ELF-1 (cell line): ENCODE data around the gene TMEM123.

Experiments used
- DNase-seq: peaks from one replicate; pipeline ENCODE4 v3.0.0-alpha.2; 2016; ENCODE audit warnings: low read depth, low spot score

TMEM123 gene, protein sequence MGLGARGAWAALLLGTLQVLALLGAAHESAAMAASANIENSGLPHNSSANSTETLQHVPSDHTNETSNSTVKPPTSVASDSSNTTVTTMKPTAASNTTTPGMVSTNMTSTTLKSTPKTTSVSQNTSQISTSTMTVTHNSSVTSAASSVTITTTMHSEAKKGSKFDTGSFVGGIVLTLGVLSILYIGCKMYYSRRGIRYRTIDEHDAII

DNA sequence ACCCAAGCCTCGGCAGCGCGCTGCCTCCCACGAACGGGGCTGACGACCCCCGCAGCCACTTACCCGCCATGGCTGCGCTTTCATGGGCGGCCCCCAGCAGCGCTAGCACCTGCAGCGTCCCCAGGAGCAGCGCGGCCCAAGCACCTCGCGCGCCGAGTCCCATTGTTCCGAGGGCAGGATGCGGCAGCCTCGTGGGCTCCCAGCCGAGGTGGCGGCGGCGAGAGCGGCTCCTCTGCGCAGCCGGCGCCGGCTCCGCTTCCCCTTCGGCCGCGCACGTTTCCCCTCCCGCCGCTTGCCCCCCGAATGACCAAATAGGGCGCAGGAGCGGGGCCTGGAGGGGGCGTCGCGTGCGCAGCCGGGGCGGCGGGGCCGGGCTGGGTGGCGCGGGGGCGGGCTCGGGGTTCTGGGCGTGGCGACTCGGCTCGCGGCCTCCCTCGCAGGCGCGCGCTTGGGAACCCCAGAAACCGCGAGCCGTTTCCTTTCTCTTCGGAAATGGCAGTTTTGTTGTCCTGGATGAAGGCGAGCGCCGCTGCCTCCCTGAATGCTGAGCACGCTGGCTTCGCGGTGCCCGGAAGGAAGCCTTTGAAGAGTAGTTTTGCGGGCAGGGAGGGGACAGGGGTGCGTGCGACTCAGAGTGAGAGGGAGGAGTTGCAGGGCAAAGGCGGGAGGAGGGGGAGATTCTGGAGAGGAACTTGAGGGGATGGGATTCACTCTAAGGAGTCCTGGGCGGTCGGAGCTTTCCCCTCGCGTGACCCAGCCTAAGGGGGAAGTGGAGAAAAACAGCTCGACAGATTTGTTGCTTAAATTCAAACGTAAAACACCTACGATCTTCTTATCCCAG is at the start of gene TMEM123:
TMEM123 (minus strand) TSS at position 305 of the 841 bp plus-strand sequence; CDS start at position 163, 142 bp downstream.
- peak; percentile 73 for DNase-seq

- no peak for DNase-seq
These were observed 48.3 kb upstream of the TMEM123 start for GRCh38 chr11:102500829-102501228.

DNA sequence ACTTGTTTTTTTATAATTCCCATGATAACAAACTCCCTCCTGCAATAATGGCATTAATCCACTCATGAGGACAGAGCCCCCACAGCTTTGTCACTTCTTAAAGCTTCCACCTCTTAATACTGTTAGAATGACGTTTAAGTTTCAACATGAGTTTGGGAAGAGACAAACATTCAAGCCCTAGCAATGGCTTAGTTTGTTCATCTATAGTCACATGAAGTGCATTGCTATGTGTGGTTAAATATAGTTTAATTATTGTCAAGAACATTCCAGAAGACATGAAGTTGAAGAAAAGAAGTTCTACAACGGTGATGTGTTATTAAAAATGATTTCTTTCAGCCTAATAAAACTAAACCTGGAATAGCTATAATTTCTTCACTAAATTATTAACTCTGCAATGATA is 47.4 kb upstream of the TMEM123 start:
- no peak for DNase-seq

GRCh38 chr11:102499151-102499550 is 46.6 kb upstream of the TMEM123 start:
- DNase-seq = no peak

DNA sequence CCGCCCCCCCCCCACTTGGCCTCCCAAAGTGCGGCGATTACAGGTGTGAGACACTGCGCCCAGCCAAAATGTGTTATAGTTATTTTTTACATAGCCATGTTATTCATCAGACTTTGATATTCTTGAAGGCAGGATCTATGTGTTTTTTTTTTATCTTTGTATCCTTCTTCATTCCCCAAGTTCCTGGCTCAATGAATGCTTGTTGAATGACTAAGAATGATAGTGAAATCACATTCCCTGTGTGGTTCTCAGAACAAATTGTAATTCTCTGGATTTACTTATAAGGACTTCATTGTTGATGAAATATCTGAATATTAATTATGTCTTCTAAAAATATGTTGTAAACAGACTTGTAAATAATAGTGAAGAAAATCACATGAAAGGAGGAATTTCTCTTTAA is 44.5 kb upstream of the TMEM123 start:
- DNase-seq = no peak

DNA sequence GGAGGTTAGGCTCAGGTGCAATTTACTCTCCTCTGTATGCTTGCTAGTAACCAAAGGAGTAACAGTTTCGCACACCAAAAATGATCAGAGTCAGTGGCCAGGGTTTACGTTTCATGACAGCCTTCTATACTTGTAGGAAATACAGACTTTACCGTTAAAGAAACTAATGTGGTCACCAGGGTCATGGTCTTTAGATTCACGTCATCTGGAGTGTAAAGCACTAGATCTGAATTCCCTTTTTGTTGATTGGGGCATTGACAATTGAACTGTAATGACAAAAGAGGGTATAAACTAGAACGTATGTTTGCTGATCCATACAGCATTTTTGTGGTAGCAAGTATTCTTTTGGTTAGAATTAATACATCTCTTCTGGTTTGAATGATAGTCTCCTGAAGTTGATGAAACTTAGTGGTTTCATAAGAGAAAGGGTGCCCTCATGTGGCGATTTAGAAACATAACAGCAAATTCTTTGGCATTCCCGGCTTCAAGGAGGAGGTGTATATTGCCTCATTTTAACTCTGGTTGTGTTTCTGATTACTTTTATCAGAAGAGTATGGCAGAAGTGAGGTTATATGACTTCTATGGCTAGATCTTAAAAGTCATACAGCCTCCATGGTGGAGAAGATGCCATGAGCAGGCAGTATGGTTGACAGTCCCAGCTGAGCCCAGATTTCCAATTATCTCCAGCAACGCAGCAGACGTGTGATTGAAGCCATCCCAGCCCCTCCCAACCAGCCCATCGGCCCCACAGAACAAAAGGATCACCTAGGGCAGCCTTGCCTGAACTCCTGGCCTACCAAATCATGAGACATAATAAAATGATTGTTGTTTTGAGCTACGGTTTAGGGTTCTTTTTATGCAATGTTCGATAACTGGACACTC is 42.8 kb upstream of the TMEM123 start:
- peak; percentile 76 for DNase-seq

GRCh38 chr11:102494216-102494615 is 41.7 kb upstream of the TMEM123 start:
- DNase-seq = no peak

DNA sequence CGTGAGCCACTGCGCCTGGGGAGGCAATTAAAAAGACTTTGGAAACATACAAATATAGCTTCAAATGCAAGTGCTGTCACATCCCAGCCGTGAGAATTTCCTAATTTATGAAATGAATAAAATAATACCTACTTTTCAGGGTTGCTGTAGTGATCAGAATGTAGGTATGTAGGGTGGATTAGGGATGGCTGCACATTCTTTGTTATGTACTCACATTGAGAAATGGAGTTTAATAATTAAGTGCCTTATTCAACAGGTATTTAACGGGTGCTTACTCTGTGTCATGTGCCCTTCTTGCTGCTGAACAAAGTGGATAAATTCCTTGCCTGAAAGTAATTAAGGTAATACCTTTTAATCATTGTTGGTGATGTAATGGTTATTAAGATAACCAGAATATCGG is 41.0 kb upstream of the TMEM123 start:
- DNase-seq = no peak

DNA sequence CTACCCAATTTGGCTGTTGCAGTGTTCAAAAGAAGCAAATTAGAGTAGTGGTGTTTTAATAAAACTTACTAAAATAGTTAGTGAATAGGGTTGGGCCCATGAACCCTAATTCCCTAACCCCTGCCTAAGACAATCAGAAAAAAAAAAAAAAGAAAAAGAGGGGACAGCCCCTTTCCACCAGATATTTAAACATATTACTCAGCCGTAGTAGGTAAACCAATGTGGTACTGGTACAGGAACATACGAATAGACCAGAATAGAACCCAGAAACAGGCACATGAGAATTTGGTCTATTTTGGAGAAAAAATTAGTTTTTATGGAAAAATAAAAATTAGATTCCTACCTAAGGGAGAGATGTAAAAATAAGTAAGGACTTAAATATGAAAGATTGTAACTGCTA is 39.4 kb upstream of the TMEM123 start:
- no peak for DNase-seq

- no peak for DNase-seq
These were observed 36.9 kb upstream of the TMEM123 start for GRCh38 chr11:102489186-102490145.

- DNase-seq = no peak
These were observed 35.6 kb upstream of the TMEM123 start for GRCh38 chr11:102488208-102488607.

GRCh38 chr11:102487214-102487613 is 34.6 kb upstream of the TMEM123 start:
- DNase-seq = no peak

DNA sequence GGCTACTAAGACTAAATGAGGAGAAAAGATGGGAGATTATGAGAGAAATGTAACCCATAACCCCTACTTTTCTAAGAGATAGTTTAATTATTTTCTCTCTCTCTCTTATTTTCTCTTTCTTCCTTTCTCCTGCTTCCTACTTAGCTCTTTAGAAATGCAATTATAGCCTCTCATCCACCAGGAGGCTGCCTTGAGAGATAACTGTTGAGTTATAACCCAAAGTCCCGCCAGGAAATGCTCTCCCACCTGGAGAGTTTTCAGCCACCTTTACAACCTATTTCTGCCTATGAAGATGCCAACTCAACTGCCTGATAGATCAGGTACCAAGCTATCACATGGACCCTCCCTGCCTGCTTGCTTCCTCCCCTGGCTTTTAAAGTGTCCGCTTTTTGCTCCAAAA is 34.0 kb upstream of the TMEM123 start:
- no peak for DNase-seq

DNA sequence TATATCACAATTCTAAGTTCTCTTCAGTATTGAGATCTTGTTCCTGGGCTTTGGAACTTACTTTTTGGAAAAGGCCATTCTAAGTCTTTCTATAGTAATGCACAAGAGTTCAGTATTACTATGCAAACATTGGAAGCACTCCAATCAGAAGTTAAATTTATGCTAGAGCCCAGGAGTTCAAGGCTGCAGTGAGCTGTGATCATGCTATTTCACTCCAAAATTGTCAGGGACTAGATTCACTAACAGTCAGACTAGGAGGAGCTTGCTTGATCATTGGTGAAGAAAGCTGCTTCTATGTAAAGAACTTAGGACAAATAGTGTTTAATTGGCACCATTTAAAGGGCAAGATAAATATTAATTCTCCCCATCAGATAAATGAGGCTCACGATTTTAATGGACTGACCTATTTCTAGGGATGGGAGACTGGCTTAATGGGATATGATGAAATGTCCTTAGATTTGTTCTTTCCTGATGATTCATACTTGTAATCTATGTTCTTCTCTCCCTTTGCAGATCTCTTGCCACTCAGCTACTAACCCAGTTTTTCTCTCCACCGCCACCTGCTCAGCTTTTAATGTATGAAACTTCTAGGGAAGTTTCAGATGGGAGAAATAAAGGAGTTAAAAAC is 32.6 kb upstream of the TMEM123 start:
- DNase-seq = no peak

- DNase-seq = no peak
These were observed 29.9 kb upstream of the TMEM123 start for GRCh38 chr11:102482433-102482832.

- no peak for DNase-seq
These were observed 27.2 kb upstream of the TMEM123 start for GRCh38 chr11:102479733-102480132.

DNA sequence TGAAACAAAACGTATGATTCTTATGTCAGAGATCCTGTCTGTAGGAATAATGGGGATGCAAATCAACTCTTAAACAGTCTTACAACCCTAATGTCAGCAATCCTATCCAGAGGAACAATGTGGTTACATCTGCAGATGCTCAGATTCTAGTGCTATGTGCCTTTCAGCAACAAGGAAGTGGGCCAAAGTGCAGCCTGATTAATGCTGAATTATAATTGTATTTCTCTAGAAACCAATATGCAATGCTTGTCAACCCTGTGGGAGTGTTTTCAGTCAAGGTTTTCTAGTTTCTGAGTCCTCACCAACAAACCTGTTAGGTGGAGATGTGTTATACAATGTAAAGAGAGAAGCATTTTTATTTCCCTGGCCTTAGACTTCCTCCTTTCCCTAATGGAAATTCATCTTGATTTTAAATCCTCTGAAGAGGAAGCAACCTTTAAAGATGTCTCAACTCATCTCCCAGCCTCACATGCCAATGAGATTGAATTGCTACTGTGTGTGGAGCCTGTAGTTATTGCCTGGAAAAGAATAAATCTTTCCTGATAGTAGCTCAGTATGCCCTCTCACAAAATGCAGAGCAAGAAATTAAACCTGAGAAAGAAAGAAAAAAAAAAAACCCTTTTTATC is 26.2 kb upstream of the TMEM123 start:
- no peak for DNase-seq

- DNase-seq = peak; percentile 24
These were observed 24.2 kb upstream of the TMEM123 start for GRCh38 chr11:102476812-102477211.

GRCh38 chr11:102476069-102476468 is 23.5 kb upstream of the TMEM123 start:
- no peak for DNase-seq

DNA sequence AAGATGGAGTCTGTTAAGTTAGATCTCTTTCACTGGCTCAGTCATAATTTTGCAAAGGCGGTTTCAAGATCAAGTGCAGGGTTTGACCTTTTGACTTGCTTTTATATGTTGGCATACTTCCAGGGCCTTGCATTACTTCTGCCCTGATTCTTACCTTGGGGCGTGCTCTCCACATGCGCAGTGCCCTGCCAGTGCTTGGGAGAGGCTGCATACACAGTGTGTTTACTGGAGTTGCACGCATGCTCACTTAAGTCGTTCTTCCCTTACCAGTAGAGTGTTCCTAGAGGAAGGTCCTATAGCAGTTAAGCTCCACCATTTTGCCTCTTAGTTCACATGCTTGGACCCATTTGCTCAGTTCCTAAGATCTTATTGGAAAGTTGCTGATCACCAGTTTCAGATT is 21.0 kb upstream of the TMEM123 start:
- no peak for DNase-seq
